ENCODE data around the gene GRHPR. TPM values are rescaled to one million over a fixed set of nuclear protein-coding genes. Genes with fewer than 3 reads are reported as not detected.

The GRHPR gene
- total RNA-seq, 2 experiments from 2014 or later: 106 to 135 TPM

DNA sequence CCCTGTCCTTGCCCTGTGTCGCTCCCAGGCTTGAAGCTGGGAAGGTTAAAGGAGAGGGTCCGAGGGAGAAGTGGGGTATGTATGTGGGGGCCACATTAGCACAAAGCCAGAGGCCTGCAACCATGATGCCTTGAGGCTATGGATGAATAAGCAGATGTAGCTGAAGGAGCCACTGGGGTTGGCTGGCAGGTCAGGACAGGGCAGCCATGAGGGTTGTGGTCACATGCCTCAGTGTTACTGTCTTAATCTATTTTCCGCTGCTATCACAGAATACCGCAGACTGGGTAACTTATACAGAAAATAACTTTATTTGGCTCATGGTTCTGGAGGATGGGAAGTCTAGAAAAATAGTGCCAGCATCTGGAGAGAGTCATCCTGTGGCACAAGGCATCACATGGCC lies 9.2 kb upstream of the GRHPR start:
- BruUV-seq (replicated peaks): no TSS peak
- Histone ChIP-seq H3K4me1 (ENCODE audit: insufficient read depth, low read length, poor library complexity, severe bottlenecking) (peaks cover 98% of the 10 kb centered on the region), H3K4me3 (ENCODE audit: low read depth, low read length, poor library complexity, severe bottlenecking) (peak overlapping the region; percentile 53), H3K4me2 (ENCODE audit: low read length) (peak overlapping the region; percentile 82), H3K36me3 (ENCODE audit: insufficient read depth, low read length) (no peaks in the 10 kb centered on the region), H4K20me1 (ENCODE audit: insufficient read depth, low read length) (no peaks in the 10 kb centered on the region), H3K79me2 (ENCODE audit: insufficient read depth, low read depth, low read length) (no peaks in the 10 kb centered on the region; the same call in 1 of the 2 replicates), H3K9me3 (ENCODE audit: low read length) (no peaks in the 10 kb centered on the region), H3K9me2 (ENCODE audit: insufficient read depth, low read length) (no peaks in the 10 kb centered on the region), H2AFZ (ENCODE audit: low read length) (no peak overlapping the region), H3K27ac (ENCODE audit: low read depth, low read length, poor library complexity, severe bottlenecking) (peak overlapping the region; percentile 97)
- no peak for DNase-seq (ENCODE audit: low spot score)
- CTCF ChIA-PET (ENCODE audit: unreplicated experiment): interaction anchor here (0.7 to 3.5 kb wide), 4 partner anchors 14 to 384 kb away, joined by 3 to 21 read pairs (median 5); no protein-coding TSS in a partner anchor
- intact Hi-C loops (cut with micrococcal nuclease; ENCODE audit: unreplicated experiment): loop anchor here (5.0 kb wide), 1 partner anchor 179 kb away; the partner anchor contains the start of gene TOMM5
- POLR2A ChIA-PET: interaction anchor here (0.6 to 3.8 kb wide), 10 partner anchors 9 to 403 kb away, joined by 3 to 19 read pairs (median 5); no protein-coding TSS in a partner anchor
- TF ChIP-seq EZH2phosphoT487 (IDR thresholded peaks at IDR 0.05; ENCODE audit: borderline replicate concordance, low read depth, low read length): no peak
- TF ChIP-seq, protein P1, sequence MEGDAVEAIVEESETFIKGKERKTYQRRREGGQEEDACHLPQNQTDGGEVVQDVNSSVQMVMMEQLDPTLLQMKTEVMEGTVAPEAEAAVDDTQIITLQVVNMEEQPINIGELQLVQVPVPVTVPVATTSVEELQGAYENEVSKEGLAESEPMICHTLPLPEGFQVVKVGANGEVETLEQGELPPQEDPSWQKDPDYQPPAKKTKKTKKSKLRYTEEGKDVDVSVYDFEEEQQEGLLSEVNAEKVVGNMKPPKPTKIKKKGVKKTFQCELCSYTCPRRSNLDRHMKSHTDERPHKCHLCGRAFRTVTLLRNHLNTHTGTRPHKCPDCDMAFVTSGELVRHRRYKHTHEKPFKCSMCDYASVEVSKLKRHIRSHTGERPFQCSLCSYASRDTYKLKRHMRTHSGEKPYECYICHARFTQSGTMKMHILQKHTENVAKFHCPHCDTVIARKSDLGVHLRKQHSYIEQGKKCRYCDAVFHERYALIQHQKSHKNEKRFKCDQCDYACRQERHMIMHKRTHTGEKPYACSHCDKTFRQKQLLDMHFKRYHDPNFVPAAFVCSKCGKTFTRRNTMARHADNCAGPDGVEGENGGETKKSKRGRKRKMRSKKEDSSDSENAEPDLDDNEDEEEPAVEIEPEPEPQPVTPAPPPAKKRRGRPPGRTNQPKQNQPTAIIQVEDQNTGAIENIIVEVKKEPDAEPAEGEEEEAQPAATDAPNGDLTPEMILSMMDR (conservative IDR thresholded peaks at IDR 0.05; ENCODE audit: low read length): no peak

- Histone ChIP-seq H3K79me2 (ENCODE audit: insufficient read depth, low read depth, low read length) (no peaks in the 10 kb centered on the region; the same call in 1 of the 2 replicates), H3K9me3 (ENCODE audit: low read length) (no peaks in the 10 kb centered on the region), H3K36me3 (ENCODE audit: insufficient read depth, low read length) (no peaks in the 10 kb centered on the region), H4K20me1 (ENCODE audit: insufficient read depth, low read length) (no peaks in the 10 kb centered on the region), H3K9me2 (ENCODE audit: insufficient read depth, low read length) (no peaks in the 10 kb centered on the region), H2AFZ (ENCODE audit: low read length) (peak overlapping the region; percentile 68; the same call in 1 of the 2 replicates), H3K4me3 (ENCODE audit: low read depth, low read length, poor library complexity, severe bottlenecking) (peak overlapping the region; percentile 55), H3K4me2 (ENCODE audit: low read length) (peak overlapping the region; percentile 84), H3K4me1 (ENCODE audit: insufficient read depth, low read length, poor library complexity, severe bottlenecking) (peaks cover 95% of the 10 kb centered on the region), H3K27ac (ENCODE audit: low read depth, low read length, poor library complexity, severe bottlenecking) (peak overlapping the region; percentile 97)
- DNase-seq (ENCODE audit: low spot score): peak; percentile 65
- BruUV-seq (replicated peaks): no TSS peak
- intact Hi-C loops (cut with micrococcal nuclease; ENCODE audit: unreplicated experiment): loop anchor here (2.0 to 5.0 kb wide), 2 partner anchors 50 to 178 kb away; partner anchors contain the start of genes TOMM5 and ZBTB5
- TF ChIP-seq, protein P1 (conservative IDR thresholded peaks at IDR 0.05; ENCODE audit: low read length): no peak
- TF ChIP-seq EZH2phosphoT487 (IDR thresholded peaks at IDR 0.05; ENCODE audit: borderline replicate concordance, low read depth, low read length): no peak
- CTCF ChIA-PET (ENCODE audit: unreplicated experiment): interaction anchor here (1.3 kb wide), 1 partner anchor 19 kb away, joined by 6 read pairs; no protein-coding TSS in a partner anchor
- POLR2A ChIA-PET: interaction anchor here (0.6 to 3.6 kb wide), 10 partner anchors 10 to 218 kb away, joined by 3 to 15 read pairs (median 4); no protein-coding TSS in a partner anchor
Measured at GRCh38 chr9:37414503-37414943, 8.0 kb upstream of the GRHPR start.
